GM21737 (cell line): ENCODE results near the gene SLC7A8.

Experiments
- ATAC-seq: cut with Tn5 transposase; IDR thresholded peaks from one replicate; pipeline ENCODE4 v1.9.1; 2021; ENCODE audit warnings: mild to moderate bottlenecking, moderate library complexity; ENCODE audit not compliant: unreplicated experiment

The SLC7A8 gene

DNA sequence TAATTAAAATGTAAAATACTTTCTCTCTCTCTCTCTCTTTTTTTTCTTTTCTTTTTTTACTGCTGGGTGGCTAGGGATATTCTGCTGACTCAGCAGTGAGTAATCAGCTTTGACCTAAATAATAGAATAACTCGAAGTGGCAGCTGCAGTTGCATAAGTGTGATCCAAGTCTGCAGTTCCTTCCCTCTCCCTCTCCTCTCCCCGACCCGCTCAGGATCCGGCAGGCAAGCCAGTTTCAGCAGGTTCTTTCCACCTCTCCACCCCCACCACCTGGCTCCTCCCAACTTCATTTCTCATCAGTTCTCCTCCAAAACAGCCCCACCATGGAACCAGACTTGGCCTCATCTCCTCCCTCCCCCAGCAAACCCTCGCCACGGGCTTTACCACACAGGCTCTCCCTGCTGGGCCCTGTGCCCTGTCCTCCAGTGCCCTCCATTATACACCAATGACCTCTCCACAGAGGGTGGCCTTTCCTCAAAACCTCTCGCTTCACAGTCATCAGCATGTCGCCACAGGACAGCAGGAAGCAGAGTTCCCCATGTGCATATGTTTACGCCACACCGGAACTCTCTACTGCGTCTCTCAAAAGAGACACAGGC lies 22.4 kb downstream of the SLC7A8 start:
- no peak for ATAC-seq

DNA sequence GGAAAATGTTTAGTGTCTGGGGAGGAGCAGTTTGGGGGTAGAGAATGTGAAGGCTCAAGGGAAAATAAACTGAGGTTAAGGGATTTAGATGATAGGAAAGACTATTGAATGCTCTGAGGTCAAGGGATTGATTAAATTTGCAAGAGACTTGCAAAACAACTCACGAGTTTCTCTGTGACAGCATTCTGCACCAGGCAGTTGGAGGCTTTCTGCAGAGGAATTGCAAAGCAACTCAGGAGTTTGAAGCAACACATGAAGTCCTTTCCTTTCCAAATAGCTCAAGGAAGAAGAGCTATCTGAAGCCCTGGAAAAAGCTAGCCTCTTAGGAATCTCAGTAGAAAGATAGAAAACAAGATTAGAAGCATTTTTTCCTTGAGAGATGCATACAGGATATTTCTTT lies 23.9 kb downstream of the SLC7A8 start:
- ATAC-seq: no peak

DNA sequence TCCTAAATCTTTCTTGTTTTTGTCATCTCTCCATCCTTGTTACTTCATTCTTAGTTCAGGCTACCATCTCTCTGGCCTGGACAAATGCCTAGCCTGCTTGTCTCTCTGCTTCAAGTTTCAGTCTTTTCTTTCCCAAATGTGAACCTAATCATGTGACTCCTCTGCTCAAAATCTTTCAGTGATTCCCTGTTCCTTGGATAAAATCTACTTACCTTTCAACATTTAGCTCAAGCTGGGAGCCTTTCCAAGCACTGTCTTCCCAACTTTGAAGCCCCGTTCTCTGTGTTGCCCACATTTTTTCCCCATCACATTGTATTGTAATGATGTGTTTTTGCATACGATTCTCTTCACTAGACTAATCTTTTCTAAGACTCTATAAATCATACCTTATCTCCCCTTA lies 24.7 kb downstream of the SLC7A8 start:
- no peak for ATAC-seq

DNA sequence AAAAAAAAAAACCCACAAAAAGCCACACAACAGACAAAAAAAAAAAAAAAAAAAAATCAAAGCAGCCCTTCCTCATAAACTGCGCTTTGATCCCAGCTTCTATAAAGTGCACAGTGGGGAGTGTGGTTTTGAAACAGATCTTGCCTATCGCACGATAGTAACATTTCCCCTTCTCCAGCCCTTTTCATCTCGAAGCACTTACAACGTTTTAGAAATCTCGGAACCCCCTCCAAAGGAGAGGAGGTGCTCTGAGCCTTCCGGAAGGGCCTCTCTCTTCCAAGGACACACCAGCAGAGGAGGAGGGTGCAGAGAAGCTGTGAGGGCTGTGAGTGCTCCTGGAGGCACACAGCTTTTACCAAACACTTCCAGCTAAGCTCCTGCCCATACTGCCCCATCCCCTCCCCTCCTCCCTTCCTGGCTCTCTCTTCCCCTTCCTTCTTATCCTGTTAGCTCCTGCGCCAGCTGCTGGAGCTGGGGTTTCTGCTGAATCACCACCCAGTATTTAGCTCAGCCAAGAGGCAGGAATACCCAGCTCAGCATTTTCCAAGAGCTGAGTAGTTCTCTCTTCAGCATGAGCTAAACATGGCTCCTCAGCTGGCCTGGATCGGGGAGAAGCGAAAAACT lies 28.4 kb downstream of the SLC7A8 start:
- no peak for ATAC-seq

DNA sequence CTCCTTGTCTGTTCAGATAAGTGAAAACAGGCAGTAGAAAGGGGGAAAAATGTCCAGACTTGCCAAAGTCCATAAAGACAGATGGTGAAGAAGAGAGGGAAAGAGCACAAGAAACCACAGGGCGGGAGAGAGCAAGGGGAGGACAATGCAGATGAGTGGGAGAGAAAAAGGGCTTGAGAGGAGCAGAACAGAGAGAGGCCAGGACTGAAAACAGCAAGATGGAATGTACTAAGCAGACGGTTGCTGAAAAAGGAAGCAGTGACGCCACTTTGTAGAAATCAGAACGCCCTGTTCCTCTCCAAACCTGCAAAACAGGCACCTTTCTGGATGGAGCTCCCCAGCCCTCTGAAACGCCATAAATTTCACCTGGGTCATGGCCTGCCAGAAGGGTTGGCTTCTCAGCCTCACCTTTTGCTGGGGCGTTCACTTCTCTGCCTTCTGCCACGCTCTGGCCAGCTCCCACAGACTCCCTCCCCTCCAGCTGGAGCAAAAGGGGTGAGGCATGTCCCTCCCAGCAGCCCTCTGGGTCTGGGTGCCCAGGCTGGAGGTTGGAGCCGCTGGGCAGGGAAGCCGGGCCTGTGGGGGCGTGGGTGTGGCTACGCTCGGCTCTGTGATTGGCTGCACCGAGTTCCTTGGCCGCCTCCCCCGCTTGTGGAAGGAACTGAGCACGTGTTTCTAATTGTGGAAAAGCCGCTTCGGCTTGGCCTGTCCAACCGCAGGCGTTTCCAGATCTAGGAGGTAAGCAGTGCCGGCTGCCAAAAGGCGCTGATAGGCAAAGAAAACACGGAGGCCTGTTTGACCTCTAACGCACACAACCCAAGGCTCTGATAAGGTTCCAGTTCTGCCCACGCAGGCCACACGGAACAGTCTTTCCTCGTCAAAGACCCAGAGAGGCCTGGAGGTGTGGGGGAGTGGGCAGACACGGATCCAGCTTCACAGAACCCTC lies 29.3 kb downstream of the SLC7A8 start:
- ATAC-seq: no peak

DNA sequence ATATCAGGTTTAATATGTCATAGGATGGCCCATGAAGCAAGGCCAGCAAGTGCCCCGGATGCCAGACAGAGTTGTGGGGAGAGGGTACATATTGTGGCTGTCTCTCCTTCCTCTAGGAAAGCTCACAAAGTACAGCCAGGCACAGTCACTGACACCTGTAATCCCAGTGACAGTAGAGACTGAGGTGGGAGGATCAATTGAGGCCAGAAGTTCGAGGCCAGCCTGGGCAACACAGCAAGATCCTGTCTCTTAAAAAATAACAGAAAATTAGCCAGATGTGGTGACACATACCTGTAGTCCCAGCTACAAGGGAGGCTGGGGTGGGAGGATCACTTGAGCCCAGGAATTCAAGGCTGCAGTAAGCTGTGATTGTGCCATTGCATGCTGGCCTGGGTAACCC lies 32.1 kb downstream of the SLC7A8 start:
- no peak for ATAC-seq

DNA sequence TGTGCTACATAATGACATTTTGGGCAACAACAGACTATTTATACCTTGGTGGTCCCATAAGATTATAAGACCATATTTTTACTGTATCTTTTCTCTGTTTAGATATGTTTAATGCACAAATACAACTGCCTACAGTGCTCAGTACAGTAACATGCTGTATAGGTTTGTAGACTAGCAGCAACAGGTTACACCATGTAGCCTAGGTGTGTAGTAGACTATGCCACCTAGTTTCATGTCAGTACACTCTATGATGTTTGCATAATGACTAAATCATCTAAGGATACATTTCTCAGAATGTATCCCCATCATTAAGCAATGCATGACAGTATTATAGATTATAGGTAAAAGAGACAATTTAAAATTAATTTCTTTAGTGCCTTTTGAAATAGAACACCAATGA lies 33.7 kb downstream of the SLC7A8 start:
- ATAC-seq: no peak

DNA sequence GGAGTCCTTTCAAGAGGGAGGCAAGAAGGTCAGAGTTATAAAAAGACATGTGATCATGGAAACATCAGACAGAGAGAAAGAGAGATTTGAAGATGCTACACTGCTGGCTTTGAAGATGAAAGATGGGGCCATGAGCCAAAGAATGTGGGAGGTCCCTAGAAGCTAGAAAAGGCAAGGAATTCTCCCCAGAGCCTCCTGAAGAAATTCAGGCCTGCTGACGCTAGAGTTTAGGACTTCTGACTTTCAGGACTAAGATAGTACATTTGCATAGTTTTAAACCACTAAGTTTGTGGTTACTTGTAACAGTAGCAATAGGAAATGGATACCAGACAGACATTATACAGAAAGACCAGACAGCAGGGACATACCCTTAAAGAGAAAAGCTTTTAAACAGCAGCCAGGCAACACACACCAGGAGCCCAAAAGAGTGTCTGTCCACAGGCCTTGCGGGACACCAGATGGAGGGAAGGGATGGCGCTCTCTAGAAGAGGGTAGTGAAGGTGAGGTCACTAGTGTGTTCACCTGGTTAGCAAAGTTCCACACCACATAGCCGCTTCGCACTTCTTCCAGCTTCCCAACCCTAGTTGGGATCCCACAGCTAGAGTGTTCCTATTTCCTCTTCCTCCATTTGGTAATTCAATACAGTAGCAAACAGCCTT lies 34.7 kb downstream of the SLC7A8 start:
- no peak for ATAC-seq

DNA sequence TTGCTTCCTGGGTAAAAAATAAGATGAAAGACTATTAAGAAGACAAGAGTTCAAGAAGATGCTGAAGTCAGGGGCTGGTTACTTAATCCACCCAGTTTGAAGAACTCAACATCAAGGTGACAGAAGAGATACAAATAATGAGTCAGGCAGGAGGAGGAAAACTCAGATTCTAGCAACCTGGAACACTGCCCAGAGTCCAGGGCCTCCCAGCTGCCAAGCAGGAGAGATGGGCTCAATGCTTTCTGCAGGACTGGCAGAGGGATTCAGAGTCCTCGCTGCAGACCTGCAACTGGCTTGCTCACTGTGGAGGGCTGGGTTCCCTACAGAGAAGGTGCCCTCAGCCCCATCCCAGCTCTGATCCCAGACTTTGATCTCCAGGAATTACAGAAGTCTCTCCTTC lies 35.8 kb downstream of the SLC7A8 start:
- no peak for ATAC-seq

DNA sequence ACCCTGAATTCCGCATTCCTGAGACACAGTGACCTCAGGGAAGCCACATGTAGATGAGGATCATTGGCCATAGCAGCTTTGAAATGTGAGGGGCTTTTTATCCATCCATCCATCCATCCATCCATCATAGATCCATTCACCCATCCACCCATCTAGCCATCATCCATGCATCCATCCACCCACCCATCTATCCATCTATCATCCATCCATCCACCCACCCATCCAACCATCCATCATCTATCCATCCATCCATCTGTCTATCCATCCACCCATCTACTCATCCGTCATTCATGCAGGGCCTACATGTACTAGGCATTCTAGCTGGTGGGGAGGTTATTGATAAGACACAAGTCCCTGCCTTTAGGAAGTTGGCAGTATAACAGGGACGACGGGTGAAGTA lies 36.5 kb downstream of the SLC7A8 start:
- ATAC-seq: no peak

DNA sequence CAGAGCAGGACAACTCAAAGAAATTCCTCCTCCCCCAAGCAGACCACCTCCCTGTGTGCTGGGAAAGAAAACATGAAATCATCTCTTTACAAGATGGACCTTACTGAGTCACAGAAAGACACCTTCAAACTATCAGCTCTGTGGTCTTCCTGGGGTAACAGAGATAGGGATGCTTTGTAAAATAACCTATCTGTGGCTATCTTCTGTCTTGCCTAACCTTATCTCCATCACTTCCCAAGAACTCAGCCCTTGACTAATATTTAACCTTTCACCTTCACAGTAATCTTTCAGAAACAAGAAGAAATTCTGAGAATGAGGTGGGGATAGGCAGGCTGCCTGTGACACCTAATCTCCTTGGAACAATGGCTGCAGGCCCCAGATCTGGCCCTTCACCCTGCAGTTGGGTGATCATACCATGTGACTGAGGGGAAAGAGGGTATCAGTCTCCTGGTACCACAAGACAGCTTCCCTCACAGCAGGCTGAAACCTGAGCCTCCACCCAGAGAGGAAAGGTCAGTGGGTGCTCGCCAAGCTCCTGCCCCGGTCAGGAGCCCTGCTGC lies 37.0 kb downstream of the SLC7A8 start:
- no peak for ATAC-seq

DNA sequence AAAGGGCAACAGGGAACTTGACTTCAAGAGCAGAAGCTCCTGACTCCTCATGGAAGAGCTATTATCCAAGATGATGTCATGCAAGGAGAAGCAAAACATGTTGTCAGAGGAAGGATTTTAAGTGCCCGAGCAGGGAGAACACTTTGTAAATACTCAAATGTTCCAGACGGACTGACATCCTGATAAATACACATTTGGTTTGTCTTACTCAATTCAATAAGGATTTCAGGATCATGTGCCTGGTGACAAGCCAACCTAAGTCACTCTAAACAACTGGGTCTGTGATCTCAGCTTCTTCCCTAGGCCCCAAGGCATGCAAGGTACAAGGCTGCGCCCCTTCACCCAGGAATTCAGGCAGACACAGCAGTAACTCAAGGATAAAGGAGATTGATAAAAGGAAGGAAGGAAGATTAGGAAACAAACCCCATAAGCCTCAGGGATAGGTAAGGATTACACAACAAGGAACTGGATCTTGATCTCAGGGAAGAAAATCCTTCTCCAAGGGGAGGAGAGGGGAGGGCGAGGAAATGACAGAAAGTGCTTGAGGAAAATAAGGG lies 37.6 kb downstream of the SLC7A8 start:
- ATAC-seq: no peak

DNA sequence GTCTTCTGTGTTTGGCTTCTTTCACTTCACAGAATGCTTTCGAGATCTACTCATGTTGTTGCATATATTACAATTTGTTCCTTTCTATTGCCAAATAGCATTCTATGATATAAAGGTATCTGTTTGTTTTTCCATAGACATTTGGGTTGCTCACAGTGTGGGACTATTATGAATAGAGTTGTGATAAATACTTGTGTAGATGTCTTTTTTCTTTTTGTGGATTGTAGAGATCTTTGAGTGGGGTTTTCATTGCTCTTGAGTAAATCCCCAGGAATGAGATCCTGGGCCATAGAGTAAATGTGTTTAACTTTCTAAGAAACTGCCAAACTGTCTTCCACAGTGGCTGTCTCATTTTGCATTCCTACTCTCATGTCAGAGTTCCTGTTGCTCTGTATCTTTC lies 39.5 kb downstream of the SLC7A8 start:
- ATAC-seq: no peak

DNA sequence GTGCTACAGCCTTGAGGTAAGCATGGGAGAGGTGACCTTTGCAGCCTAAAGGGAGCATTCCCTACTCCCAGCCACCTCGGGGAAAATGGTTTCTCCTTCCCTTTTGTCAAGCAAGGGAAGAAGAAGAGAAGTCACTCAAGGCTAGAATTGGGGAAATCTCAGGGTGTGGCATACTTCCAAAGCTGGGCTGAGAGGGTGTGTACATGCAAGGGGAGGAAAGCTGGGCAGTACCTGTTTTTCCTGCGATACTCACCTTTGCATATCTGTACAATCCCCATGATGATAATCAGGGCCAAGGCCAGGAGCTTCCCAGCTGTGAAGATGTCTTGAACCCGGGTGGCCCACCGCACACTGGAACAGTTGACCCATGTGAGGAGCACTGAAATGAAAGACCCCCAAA lies 40.6 kb downstream of the SLC7A8 start:
- no peak for ATAC-seq

DNA sequence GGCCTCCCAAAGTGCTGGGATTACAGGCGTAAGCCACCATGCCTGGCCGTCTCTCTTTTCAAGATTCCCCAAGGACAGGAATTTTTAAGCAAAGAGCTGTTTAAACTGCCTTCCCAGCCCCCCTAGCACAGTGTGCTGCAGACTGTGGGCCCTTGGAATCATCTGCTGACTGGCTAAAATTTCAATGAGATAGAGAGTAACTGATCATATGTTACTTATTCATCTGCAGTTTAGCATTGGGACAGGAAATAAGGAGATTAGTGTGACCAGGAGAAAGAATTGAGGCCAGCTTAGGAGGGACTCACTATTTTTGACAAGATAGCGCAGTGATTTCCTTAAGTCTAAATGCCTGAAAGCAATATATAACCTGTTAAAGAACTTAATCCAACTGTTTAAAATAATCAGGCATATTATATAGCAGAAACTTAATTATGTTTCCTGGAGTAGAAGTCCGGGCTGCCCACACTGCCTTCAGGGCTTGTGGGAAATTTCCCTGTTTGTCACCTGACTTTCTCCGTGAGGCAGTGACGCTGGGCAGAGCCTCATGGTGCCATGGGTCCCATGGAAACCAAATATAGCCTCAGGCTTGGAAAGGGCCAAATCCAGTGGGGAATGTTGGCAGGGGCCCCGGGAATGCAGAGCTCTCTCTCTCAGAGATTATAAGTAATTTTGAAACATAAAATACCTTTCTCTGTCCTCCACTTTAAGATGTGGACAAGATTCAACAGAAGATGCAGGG lies 41.6 kb downstream of the SLC7A8 start:
- ATAC-seq: no peak

DNA sequence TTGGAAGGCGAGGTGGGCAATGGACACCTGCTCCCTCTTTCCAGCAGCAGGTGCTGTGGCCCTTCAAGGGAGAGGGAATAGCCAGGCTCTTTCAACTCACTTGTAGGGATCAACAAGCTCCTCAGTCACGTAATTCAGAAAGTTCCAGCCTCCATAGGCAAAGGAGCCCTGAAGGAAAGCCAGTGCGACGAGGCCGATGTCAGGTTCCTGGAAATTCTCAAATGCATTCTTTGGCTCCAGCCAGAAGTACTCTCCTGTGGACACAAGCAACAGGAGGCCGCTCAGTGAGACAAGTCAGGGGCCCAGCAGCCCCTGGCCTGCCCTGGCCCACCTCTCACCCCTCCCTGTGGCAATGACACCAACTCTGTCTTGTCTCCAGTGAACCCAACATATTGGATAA lies 43.1 kb downstream of the SLC7A8 start:
- no peak for ATAC-seq

DNA sequence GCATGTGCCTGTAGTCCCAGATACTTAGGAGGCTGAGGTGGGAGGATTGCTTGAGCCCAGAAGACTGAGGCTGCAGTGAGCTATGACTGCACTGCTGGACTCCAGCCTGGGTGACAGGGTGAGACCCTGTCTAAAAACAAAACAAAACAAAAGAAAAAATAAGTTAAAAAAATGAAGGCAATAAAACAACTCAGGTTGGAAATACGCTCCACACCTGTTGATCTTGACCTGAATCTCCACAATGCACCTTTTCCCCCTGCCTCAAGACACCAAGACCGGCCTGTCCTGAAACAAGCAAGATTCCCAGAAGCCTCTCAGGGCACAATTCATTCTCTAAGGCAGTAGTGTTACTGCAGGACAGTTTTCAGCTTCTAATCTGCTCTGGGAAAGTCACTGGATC lies 43.6 kb downstream of the SLC7A8 start:
- ATAC-seq: no peak

DNA sequence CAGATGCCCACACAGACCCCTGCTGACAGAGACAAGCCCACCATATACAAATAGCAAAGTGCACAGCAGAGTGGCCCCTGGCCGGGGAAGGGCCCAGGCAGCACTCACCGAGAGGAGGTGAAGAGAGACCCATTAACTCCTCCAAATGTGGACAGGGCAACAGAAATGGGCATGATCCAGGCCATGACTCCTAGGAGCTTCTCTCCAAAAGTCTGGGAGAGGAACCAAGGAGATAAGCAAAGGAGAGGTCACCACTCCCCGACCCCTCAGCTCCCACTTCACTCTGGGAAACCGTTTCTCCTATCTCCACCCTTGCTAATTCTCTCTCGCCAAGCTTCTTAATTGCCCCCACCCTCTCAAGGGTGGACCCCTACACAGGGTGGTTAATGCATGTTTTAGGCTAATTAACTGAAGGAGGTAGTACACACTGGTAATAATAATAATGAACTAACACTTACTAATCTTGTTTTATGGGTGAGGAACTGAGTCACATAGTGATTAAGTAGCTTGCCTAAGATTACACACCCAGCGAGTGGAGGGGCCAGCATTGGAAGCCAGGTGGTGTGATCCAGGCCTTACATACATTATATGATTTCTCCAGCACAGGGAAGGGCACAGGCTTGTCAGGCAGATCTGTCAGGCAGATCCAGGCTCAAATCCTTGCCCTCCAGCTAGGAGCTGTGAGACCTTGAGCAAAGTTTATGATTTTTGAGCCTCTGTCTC lies 45.5 kb downstream of the SLC7A8 start:
- no peak for ATAC-seq

DNA sequence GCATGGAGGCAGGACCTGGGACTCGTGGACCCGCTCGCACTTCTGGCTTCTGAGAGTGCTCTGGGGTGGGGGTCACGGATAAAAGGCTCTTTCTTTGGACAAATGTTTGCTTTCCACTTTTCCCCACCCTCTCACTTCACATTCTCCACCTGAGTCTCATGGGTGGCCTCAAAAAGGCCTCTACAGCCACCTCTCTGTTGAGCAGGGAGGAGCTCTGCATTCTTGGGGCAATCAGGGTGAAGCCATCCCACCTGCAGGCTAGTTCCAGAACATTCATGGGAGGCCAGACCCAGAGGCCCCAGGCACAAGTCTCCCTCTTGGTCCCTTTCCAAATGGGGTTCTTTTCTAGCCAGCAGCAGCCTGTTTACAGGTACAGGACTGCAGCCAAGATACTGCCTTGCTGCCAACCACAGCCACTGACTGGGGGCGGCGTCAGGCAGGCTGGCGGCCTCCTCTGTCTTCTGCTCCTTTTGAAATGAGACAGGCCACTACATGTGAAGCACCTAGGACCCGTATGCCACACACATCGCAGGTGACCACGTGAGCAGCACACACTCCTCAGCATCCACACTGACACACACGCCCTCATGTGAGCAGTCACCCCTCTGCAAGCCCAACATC lies 46.2 kb downstream of the SLC7A8 start:
- no peak for ATAC-seq
